ENCODE measurements around the gene PAX3. TPM values are rescaled to one million over a fixed set of nuclear protein-coding genes. Genes with fewer than 3 reads are reported as not detected.

PAX3 gene
- polyA plus RNA-seq, 1 experiment, result not detected

GRCh38 chr2:222296911-222297599, 1.7 kb downstream of the PAX3 start:
- no peak for TF ChIP-seq CTCF (IDR thresholded peaks at IDR 0.05; ENCODE audit: low read depth, low read length)
- POLR2A ChIA-PET, result no interaction called here
- CTCF ChIA-PET, result no interaction called here
- Histone ChIP-seq H3K27me3 (ENCODE audit: control insufficient read depth, insufficient read depth, low read length) (peaks cover 94% of the 10 kb centered on the region), H3K9me3 (ENCODE audit: control insufficient read depth, insufficient read depth, low read length) (peaks cover 29% of the 10 kb centered on the region; the same call in 1 of the 2 replicates), H3K27ac (ENCODE audit: low read depth, low read length) (no peak overlapping the region), H3K4me3 (ENCODE audit: low read depth, low read length) (no peak overlapping the region)
- DNase-seq (ENCODE audit: low read depth, low spot score), result no peak

- Histone ChIP-seq H3K9me3 (ENCODE audit: control insufficient read depth, insufficient read depth, low read length) (peaks cover 24% of the 10 kb centered on the region; the same call in 1 of the 2 replicates), H3K27ac (ENCODE audit: low read depth, low read length) (no peak overlapping the region), H3K4me3 (ENCODE audit: low read depth, low read length) (no peak overlapping the region), H3K27me3 (ENCODE audit: control insufficient read depth, insufficient read depth, low read length) (peaks cover 93% of the 10 kb centered on the region)
- DNase-seq (ENCODE audit: low read depth, low spot score), result no peak
- ChIA-PET POLR2A (no interaction called here), CTCF (no interaction called here)
- no peak for TF ChIP-seq CTCF (IDR thresholded peaks at IDR 0.05; ENCODE audit: low read depth, low read length)
These were observed 2.5 kb downstream of the PAX3 start for GRCh38 chr2:222296311-222296741.

- ChIA-PET POLR2A (no interaction called here), CTCF (no interaction called here)
- DNase-seq (ENCODE audit: low read depth, low spot score), result no peak
- TF ChIP-seq CTCF (IDR thresholded peaks at IDR 0.05; ENCODE audit: low read depth, low read length), result no peak
- Histone ChIP-seq H3K9me3 (ENCODE audit: control insufficient read depth, insufficient read depth, low read length) (peaks cover 22% of the 10 kb centered on the region; the same call in 1 of the 2 replicates), H3K27me3 (ENCODE audit: control insufficient read depth, insufficient read depth, low read length) (peaks cover 93% of the 10 kb centered on the region), H3K27ac (ENCODE audit: low read depth, low read length) (no peak overlapping the region), H3K4me3 (ENCODE audit: low read depth, low read length) (peak overlapping the region; percentile 24)
These were observed 3.3 kb downstream of the PAX3 start for GRCh38 chr2:222295368-222296062.

- POLR2A ChIA-PET, result no interaction called here
- peak overlapping the region; percentile 22; the same call in 1 of the 2 replicates for H3K4me3 ChIP-seq (ENCODE audit: low read depth, low read length)
- H3K9me3 ChIP-seq (ENCODE audit: control insufficient read depth, insufficient read depth, low read length), result peaks cover 22% of the 10 kb centered on the region; the same call in 1 of the 2 replicates
- no peak for TF ChIP-seq CTCF (IDR thresholded peaks at IDR 0.05; ENCODE audit: low read depth, low read length)
- H3K27ac ChIP-seq (ENCODE audit: low read depth, low read length), result no peak overlapping the region
- CTCF ChIA-PET, result no interaction called here
- DNase-seq (ENCODE audit: low read depth, low spot score), result no peak
- H3K27me3 ChIP-seq (ENCODE audit: control insufficient read depth, insufficient read depth, low read length), result peaks cover 93% of the 10 kb centered on the region
These were observed 3.8 kb downstream of the PAX3 start for GRCh38 chr2:222294996-222295367.
